GM13976 (cell line): ENCODE results near the gene RXFP3.

Source experiments
- DNase-seq: peaks from one replicate; pipeline ENCODE4 v3.0.0; 2012; ENCODE audit warnings: low spot score
- in situ Hi-C: fragments of 300-500 bp; cut with MboI; formaldehyde crosslinking; loops from one replicate; pipeline ENCODE4 v1.12.0; 2022; ENCODE audit warnings: low sequenced_read_pairs, mixed read lengths, inconsistent platforms; ENCODE audit not compliant: unreplicated experiment
- TF ChIP-seq, protein P1 (sequence below): IDR thresholded peaks from 2 replicates; pipeline ENCODE4 v1.5.1; 2012; ENCODE audit warnings: borderline replicate concordance, mild to moderate bottlenecking; ENCODE audit not compliant: insufficient read depth; ENCODE audit errors: extremely low read depth, missing control alignments, control extremely low read depth

RXFP3 gene

DNA sequence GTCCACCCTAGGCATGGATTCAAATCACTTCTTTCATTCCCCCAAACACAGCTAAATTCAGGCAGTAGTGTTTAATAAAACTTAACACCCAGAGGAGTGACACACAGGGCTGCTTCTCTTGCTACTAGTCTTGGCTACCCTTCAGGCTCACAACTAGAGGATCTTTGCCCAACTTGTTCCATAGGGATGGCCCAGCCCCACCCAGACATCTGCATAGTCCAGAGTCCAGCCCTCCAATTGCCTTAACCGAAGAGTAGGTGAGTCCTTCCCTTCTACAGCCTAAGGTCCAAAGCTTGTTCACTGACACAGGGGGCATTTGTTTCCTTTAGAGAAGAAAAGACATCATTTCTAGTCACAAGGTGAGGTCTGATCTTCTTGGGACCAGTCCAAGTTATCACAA, 15.2 kb upstream of the RXFP3 start:
- no peak for DNase-seq
- TF ChIP-seq, protein P1, sequence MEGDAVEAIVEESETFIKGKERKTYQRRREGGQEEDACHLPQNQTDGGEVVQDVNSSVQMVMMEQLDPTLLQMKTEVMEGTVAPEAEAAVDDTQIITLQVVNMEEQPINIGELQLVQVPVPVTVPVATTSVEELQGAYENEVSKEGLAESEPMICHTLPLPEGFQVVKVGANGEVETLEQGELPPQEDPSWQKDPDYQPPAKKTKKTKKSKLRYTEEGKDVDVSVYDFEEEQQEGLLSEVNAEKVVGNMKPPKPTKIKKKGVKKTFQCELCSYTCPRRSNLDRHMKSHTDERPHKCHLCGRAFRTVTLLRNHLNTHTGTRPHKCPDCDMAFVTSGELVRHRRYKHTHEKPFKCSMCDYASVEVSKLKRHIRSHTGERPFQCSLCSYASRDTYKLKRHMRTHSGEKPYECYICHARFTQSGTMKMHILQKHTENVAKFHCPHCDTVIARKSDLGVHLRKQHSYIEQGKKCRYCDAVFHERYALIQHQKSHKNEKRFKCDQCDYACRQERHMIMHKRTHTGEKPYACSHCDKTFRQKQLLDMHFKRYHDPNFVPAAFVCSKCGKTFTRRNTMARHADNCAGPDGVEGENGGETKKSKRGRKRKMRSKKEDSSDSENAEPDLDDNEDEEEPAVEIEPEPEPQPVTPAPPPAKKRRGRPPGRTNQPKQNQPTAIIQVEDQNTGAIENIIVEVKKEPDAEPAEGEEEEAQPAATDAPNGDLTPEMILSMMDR: no peak
- in situ Hi-C loops: no loop called here

DNA sequence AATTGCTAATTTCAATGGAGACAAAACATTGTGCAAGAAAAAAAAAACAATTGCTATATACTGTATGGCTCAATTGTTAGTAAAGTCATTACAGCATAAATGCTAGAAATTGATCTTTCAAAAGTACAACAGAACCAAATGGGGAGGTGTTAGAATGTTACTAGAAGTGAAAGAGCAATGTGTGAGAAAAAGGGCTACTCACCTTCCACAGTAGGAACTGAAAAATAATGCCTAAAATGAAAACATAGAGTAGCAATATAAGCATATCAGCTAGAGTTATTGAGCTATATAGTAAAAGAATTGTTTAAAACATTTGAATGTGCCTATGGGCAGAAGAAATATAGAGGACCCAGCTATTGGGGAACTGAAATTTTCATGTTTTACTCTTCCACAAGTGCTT, 10.9 kb upstream of the RXFP3 start:
- in situ Hi-C loops: no loop called here

DNA sequence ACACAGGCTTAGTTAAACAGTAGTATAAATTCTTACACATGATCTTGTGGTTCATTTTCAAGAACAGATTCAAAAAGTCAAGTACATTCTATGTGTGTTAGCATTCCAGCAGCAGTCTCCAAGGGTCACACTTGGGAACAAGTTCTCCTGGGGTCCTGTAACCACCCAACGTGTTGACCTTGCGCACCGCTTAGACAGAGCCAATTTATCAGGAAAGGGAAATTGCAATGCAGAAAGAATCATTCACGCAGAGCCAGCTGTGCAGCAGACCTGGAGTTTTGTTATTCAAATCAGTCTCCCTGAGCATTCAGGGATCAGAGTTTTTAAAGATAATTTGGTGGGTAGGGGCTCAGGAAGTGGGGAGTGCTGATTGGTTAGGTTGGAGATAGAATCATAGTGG, 8.5 kb upstream of the RXFP3 start:
- no peak for DNase-seq
- in situ Hi-C loops: no loop called here
- TF ChIP-seq, protein P1: no peak

More for the DNA sequence above, 10.9 kb upstream of the RXFP3 start:
- TF ChIP-seq, protein P1: no peak
- no peak for DNase-seq

DNA sequence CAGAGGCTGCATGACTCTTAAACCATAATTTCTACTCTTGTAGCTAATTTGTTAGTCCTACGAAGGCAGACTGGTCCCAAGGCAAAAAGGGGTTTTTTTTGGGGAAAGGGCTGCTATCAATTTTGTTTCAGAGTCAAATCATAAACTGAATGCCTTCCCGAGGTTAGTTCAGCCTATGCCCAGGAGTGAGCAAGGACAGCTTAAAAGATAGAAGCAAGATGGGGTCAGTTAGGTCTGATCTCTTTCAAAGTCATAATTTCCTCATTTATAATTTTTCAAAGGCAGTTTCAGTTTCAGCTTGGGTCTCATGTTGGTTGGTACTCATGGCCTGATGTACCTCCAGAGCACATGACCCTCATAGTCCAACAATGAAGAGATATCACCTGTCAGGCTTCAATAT, 7.9 kb upstream of the RXFP3 start:
- TF ChIP-seq, protein P1: no peak
- in situ Hi-C loops: no loop called here
- no peak for DNase-seq

DNA sequence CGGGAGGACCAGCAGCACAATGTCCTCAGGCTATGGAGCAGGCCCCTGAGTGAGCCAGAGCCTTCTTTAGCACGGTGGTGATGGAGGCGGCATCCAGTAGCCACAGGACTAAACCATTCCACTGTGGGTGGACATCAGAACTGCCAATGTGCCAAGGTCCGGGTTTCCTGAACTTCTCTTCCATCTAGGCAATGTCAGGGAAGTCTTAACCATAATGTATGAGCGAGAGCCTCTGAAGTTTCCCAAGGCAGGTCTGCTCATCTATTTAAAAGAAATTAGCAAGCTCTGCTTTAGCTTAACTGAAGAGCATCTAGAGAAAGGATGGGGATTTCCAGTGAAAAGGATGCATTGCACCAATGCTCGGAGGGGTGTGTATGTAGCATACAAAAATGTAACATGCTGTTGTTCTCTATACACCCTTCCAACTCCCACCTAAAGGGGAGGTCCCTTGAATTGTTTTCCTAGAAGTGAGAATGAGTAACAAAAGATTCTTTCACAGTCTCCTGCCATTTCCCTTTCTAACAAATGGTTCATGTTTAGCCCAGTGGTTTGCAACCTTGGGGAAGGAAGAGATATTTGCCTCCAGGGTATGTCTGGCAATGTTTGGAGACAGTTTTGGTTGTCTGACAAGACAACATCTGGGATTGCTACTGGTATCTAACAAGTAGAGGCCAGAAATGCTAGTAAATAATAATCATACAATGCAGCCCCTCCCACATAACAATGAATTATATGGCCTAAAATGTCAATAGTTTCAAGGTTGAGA, 6.1 kb upstream of the RXFP3 start:
- no peak for DNase-seq
- in situ Hi-C loops: no loop called here

DNA sequence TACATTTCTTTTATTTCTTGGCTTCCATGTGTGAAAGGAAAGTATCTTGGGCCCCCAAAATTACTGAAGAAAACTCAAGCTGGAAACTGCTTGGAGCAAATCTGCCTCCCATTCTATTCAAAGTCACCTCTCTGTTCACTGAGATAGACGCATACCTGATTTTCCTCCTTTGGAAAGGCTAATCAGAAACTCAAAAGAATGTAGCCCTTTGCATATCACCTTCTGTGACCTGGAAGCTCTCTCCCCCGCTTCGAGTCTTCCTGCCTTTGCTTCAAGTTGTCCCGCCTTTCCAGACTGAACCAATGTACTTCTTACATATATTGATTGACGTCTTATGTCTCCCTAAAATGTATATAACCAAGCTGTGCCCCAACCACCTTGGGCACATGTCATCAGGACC, 5.0 kb upstream of the RXFP3 start:
- in situ Hi-C loops: no loop called here
- TF ChIP-seq, protein P1: no peak
- DNase-seq: no peak

More for the DNA sequence above, 6.1 kb upstream of the RXFP3 start:
- TF ChIP-seq, protein P1: no peak

DNA sequence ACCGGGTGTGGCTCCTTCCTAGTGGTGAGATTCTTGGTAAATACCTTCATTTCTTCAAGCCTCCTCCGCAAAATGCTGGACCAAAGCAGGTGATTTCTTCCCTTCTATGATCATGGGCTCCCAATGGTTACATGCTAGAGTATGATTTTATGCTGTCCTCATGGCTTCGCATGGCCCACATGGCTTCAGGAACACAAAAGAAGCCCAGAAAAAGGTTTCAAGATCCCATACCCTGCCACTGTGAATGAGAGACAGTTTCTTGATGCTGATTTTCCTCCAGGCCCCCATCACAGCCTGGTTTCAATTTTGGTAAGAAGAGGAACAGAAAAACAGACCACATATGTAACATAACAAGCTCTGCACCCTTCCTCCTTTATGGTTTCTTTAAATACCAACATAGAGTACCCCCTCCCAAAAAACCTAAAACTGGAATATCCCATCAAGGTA, 2.4 kb upstream of the RXFP3 start:
- DNase-seq: peak; percentile 60
- TF ChIP-seq, protein P1: no peak
- in situ Hi-C loops: no loop called here
